Osteocyte (in vitro differentiated cells): ENCODE data around the gene CEP83. TPM values are rescaled to one million over a fixed set of nuclear protein-coding genes. Genes with fewer than 3 reads are reported as not detected.

ENCODE experiments used
- DNase-seq: peaks from one replicate; pipeline ENCODE4 v3.0.0; 2021; ENCODE audit warnings: mixed read lengths; ENCODE audit not compliant: unreplicated experiment; ENCODE audit errors: extremely low spot score
- H3K27ac Mint-ChIP-seq: one replicate; pipeline ENCODE4 v1.8.0; 2021; ENCODE audit warnings: mild to moderate bottlenecking, mixed read lengths; ENCODE audit not compliant: unreplicated experiment
- H3K27me3 Mint-ChIP-seq: one replicate; pipeline ENCODE4 v1.8.0; 2021; ENCODE audit warnings: mixed read lengths; ENCODE audit not compliant: unreplicated experiment
- H3K36me3 Mint-ChIP-seq: one replicate; pipeline ENCODE4 v1.8.0; 2021; ENCODE audit warnings: mixed read lengths; ENCODE audit not compliant: unreplicated experiment
- H3K4me1 Mint-ChIP-seq: one replicate; pipeline ENCODE4 v1.8.0; 2021; ENCODE audit warnings: mixed read lengths; ENCODE audit not compliant: unreplicated experiment
- H3K4me3 Mint-ChIP-seq: one replicate; pipeline ENCODE4 v1.8.0; 2021; ENCODE audit warnings: mild to moderate bottlenecking, moderate library complexity, mixed read lengths; ENCODE audit not compliant: unreplicated experiment
- H3K9me3 Mint-ChIP-seq: one replicate; pipeline ENCODE4 v1.8.0; 2021; ENCODE audit warnings: mixed read lengths; ENCODE audit not compliant: unreplicated experiment
- CTCF ChIP-seq: fragments of 200-600 bp; sonication (generic); IDR thresholded peaks from 2 replicates; pipeline ENCODE4 v1.5.0; 2021; ENCODE audit warnings: antibody characterized with exemption, mild to moderate bottlenecking, moderate library complexity
- total RNA-seq: library from RNA; stranded (reverse); gene quantifications from 2 replicates; pipeline ENCODE4 v1.2.1, GENCODE V29; 2021

CEP83 gene
- total RNA-seq, 1 donor from 2014 or later, result 13.1 TPM

- H3K27me3 Mint-ChIP-seq, result peaks cover 8% of the 10 kb centered on the region
- H3K4me1 Mint-ChIP-seq, result peaks cover 15% of the 10 kb centered on the region
- H3K9me3 Mint-ChIP-seq, result no peaks in the 10 kb centered on the region
- no peak overlapping the region for H3K27ac Mint-ChIP-seq
- no peak for TF ChIP-seq CTCF
- no peak overlapping the region for H3K4me3 Mint-ChIP-seq
- no peaks in the 10 kb centered on the region for H3K36me3 Mint-ChIP-seq
- no peak for DNase-seq
Observed at GRCh38 chr12:94287245-94287628, 172.4 kb downstream of the CEP83 start.

- Mint-ChIP-seq H3K4me3 (no peak overlapping the region), H3K36me3 (no peaks in the 10 kb centered on the region), H3K27ac (no peak overlapping the region), H3K27me3 (peaks cover 13% of the 10 kb centered on the region), H3K9me3 (no peaks in the 10 kb centered on the region), H3K4me1 (peaks cover 15% of the 10 kb centered on the region)
- no peak for TF ChIP-seq CTCF
- DNase-seq, result no peak
Observed at GRCh38 chr12:94286583-94287244, 173.0 kb downstream of the CEP83 start.

GRCh38 chr12:94285943-94286582, 173.6 kb downstream of the CEP83 start:
- Mint-ChIP-seq H3K36me3 (no peaks in the 10 kb centered on the region), H3K4me1 (peaks cover 15% of the 10 kb centered on the region), H3K27me3 (peaks cover 16% of the 10 kb centered on the region), H3K27ac (no peak overlapping the region), H3K9me3 (no peaks in the 10 kb centered on the region), H3K4me3 (no peak overlapping the region)
- no peak for TF ChIP-seq CTCF
- DNase-seq, result no peak

GRCh38 chr12:94284859-94285258, 174.8 kb downstream of the CEP83 start:
- Mint-ChIP-seq H3K4me3 (no peak overlapping the region), H3K27me3 (peaks cover 16% of the 10 kb centered on the region), H3K4me1 (peaks cover 8% of the 10 kb centered on the region), H3K27ac (no peak overlapping the region), H3K36me3 (no peaks in the 10 kb centered on the region), H3K9me3 (no peaks in the 10 kb centered on the region)
- no peak for DNase-seq
- TF ChIP-seq CTCF, result no peak

GRCh38 chr12:94284046-94284445, 175.6 kb downstream of the CEP83 start:
- Mint-ChIP-seq H3K27ac (no peak overlapping the region), H3K27me3 (peaks cover 16% of the 10 kb centered on the region), H3K4me3 (no peak overlapping the region), H3K36me3 (no peaks in the 10 kb centered on the region), H3K4me1 (peaks cover under 1% of the 10 kb centered on the region), H3K9me3 (no peaks in the 10 kb centered on the region)
- no peak for TF ChIP-seq CTCF
- DNase-seq, result no peak
